HepG2 (cell line): ENCODE measurements around the gene CGREF1. TPM values are rescaled to one million over a fixed set of nuclear protein-coding genes. Genes with fewer than 3 reads are reported as not detected.

ENCODE experiments used
- CAMTA2 ChIP-seq: sonication (generic); formaldehyde crosslinking; IDR thresholded peaks from 2 replicates; pipeline ENCODE4 v1.4.0; 2020; ENCODE audit warnings: mild to moderate bottlenecking, missing genetic modification reagents, borderline replicate concordance
- CENPX ChIP-seq: sonication (generic); formaldehyde crosslinking; IDR thresholded peaks from 2 replicates; pipeline ENCODE4 v1.9.0; 2021; ENCODE audit warnings: mild to moderate bottlenecking, missing genetic modification reagents, moderate library complexity
- FOXA1 ChIP-seq, 2 experiments: fragments of 450-650 bp in 1 of 2; sonication (generic) in 1 of 2; formaldehyde crosslinking in 1 of 2; IDR thresholded peaks; 2 replicates each; pipeline versions ENCODE4 v1.4.0 to v1.6.1; 2016 to 2020; ENCODE audit warnings: missing genetic modification reagents in 1 of 2
- FOXC1 ChIP-seq: sonication (generic); formaldehyde crosslinking; IDR thresholded peaks from 2 replicates; pipeline ENCODE4 v1.8.0; 2022; ENCODE audit warnings: mild to moderate bottlenecking, missing genetic modification reagents, borderline replicate concordance
- IRF1 ChIP-seq: sonication (generic); formaldehyde crosslinking; IDR thresholded peaks from 2 replicates; pipeline ENCODE4 v1.4.0; 2020; ENCODE audit warnings: low read depth, mild to moderate bottlenecking, missing genetic modification reagents
- NPAS2 ChIP-seq: sonication (generic); formaldehyde crosslinking; IDR thresholded peaks from 2 replicates; pipeline ENCODE4 v1.8.0; 2022; ENCODE audit warnings: mild to moderate bottlenecking, missing genetic modification reagents, borderline replicate concordance
- RELA ChIP-seq: sonication (generic); formaldehyde crosslinking; IDR thresholded peaks from 2 replicates; pipeline ENCODE4 v1.4.0; 2020; ENCODE audit warnings: missing genetic modification reagents
- YEATS4 ChIP-seq: sonication (generic); formaldehyde crosslinking; IDR thresholded peaks from 2 replicates; pipeline ENCODE4 v1.4.0; 2020; ENCODE audit warnings: missing genetic modification reagents, borderline replicate concordance
- ZBTB10 ChIP-seq: sonication (generic); formaldehyde crosslinking; IDR thresholded peaks from 2 replicates; pipeline ENCODE4 v1.4.0; 2020; ENCODE audit warnings: missing genetic modification reagents, borderline replicate concordance
- ZBTB38 ChIP-seq: sonication (generic); formaldehyde crosslinking; IDR thresholded peaks from 2 replicates; pipeline ENCODE4 v1.5.1; 2020; ENCODE audit warnings: mild to moderate bottlenecking, missing genetic modification reagents
- ZNF256 ChIP-seq: sonication (generic); formaldehyde crosslinking; conservative IDR thresholded peaks from 2 replicates; pipeline ENCODE4 v1.4.0; 2020; ENCODE audit warnings: missing genetic modification reagents
- ZNF3 ChIP-seq: IDR thresholded peaks from 2 replicates; pipeline ENCODE4 v1.7.0; 2017; ENCODE audit warnings: inconsistent platforms
- ZNF30 ChIP-seq: sonication (generic); formaldehyde crosslinking; IDR thresholded peaks from 2 replicates; pipeline ENCODE4 v1.5.0; 2020; ENCODE audit warnings: mild to moderate bottlenecking, missing genetic modification reagents
- ZNF773 ChIP-seq: sonication (generic); formaldehyde crosslinking; IDR thresholded peaks from 2 replicates; pipeline ENCODE4 v1.4.0; 2020; ENCODE audit warnings: missing genetic modification reagents, borderline replicate concordance
- polyA plus RNA-seq, 8 experiments: library from polyadenylated mRNA; depleted of rRNA in 3 of 8; stranded (reverse) in 7 of 8; unstranded in 1 of 8; fragments of >200 nt; fragmentation: Illumina TruSeq in 4 of 8; extraction: Trizol in 4 of 8; gene quantifications; 2 replicates each; pipeline versions ENCODE4 v1.2.1 to v1.2.3, GENCODE V29; 2011 to 2016; ENCODE audit warnings: low read depth in 4 of 8, missing spikeins in 1 of 8, mixed read lengths in 1 of 8; ENCODE audit not compliant: insufficient read depth in 1 of 8
- total RNA-seq, 5 experiments: library from RNA; depleted of rRNA; stranded (reverse); fragments of >200 nt; fragmentation: Illumina TruSeq; extraction: Trizol; gene quantifications; 2 replicates each; pipeline ENCODE4 v1.2.3, GENCODE V29; 2016; ENCODE audit warnings: low read depth in 1 of 5
- TF ChIP-seq, protein P1 (sequence below): sonication (generic); formaldehyde crosslinking; IDR thresholded peaks from 2 replicates; pipeline ENCODE4 v1.8.0; 2022; ENCODE audit warnings: mild to moderate bottlenecking, missing genetic modification reagents; ENCODE audit not compliant: insufficient replicate concordance
- TF ChIP-seq, protein P2 (sequence below): sonication (generic); formaldehyde crosslinking; IDR thresholded peaks from 2 replicates; pipeline ENCODE4 v1.8.0; 2022; ENCODE audit warnings: low read depth, missing genetic modification reagents
- TF ChIP-seq, protein P3 (sequence below): sonication (generic); formaldehyde crosslinking; conservative IDR thresholded peaks from 2 replicates; pipeline ENCODE4 v1.8.0; 2022; ENCODE audit warnings: mild to moderate bottlenecking, moderate library complexity, missing genetic modification reagents
- TF ChIP-seq, protein P4 (sequence below): IDR thresholded peaks from 2 replicates; pipeline ENCODE4 v1.6.1; 2012; ENCODE audit warnings: low read length, improper control_type of control experiment

CGREF1 gene
- total and polyA plus RNA-seq, 2 of the 13 experiments (the other 11 are each of a cell fraction or from before 2014, with no cell fraction given), result 13.9 to 23.4 TPM

DNA sequence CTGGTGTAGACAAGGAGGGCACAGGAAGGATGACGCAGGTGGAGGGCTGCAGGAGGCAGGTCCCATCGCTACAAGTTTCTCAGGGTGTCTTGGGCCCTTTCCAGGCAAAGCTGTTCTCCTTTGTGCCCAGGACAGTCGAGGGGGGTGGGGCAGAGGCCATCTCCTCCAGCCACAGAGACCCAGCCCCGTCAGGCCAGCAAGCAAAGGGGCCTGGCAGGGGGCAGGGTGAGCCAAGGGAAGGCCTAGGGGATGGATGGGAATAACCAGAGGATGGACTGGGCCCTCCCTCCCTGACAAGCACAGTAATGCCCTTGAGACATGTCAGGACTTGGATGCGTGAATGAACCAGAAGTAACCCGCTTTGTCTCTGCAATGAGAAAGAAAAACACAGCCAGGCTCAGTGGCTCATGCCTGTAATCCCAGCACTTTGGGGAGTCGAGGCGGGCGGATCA is 36.2 kb upstream of the CGREF1 start (continued):
- TF ChIP-seq ZNF3 (CRISPR knock-in tag) (no peak), ZBTB38 (CRISPR knock-in tag) (peak; percentile 78), ZNF30 (CRISPR knock-in tag) (no peak), FOXC1 (CRISPR knock-in tag) (no peak), ZNF773 (CRISPR knock-in tag) (no peak), YEATS4 (CRISPR knock-in tag) (no peak), CENPX (CRISPR knock-in tag) (no peak), FOXA1 (IDR thresholded peaks at IDR 0.05) (no peak), FOXA1 (CRISPR knock-in tag; IDR thresholded peaks at IDR 0.05) (no peak), ZNF256 (CRISPR knock-in tag) (no peak), NPAS2 (CRISPR knock-in tag) (no peak), RELA (CRISPR knock-in tag) (no peak), ZBTB10 (CRISPR knock-in tag) (no peak), CAMTA2 (CRISPR knock-in tag) (no peak), IRF1 (CRISPR knock-in tag) (no peak)
- TF ChIP-seq, protein P1, sequence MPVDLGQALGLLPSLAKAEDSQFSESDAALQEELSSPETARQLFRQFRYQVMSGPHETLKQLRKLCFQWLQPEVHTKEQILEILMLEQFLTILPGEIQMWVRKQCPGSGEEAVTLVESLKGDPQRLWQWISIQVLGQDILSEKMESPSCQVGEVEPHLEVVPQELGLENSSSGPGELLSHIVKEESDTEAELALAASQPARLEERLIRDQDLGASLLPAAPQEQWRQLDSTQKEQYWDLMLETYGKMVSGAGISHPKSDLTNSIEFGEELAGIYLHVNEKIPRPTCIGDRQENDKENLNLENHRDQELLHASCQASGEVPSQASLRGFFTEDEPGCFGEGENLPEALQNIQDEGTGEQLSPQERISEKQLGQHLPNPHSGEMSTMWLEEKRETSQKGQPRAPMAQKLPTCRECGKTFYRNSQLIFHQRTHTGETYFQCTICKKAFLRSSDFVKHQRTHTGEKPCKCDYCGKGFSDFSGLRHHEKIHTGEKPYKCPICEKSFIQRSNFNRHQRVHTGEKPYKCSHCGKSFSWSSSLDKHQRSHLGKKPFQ (CRISPR knock-in tag), result no peak
- TF ChIP-seq, protein P2, sequence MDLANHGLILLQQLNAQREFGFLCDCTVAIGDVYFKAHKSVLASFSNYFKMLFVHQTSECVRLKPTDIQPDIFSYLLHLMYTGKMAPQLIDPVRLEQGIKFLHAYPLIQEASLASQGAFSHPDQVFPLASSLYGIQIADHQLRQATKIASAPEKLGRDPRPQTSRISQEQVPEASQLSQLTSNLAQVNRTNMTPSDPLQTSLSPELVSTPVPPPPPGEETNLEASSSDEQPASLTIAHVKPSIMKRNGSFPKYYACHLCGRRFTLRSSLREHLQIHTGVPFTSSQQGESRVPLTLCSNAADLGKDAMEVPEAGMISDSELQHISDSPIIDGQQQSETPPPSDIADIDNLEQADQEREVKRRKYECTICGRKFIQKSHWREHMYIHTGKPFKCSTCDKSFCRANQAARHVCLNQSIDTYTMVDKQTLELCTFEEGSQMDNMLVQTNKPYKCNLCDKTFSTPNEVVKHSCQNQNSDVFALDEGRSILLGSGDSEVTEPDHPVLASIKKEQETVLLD (CRISPR knock-in tag), result no peak
- TF ChIP-seq, protein P3, sequence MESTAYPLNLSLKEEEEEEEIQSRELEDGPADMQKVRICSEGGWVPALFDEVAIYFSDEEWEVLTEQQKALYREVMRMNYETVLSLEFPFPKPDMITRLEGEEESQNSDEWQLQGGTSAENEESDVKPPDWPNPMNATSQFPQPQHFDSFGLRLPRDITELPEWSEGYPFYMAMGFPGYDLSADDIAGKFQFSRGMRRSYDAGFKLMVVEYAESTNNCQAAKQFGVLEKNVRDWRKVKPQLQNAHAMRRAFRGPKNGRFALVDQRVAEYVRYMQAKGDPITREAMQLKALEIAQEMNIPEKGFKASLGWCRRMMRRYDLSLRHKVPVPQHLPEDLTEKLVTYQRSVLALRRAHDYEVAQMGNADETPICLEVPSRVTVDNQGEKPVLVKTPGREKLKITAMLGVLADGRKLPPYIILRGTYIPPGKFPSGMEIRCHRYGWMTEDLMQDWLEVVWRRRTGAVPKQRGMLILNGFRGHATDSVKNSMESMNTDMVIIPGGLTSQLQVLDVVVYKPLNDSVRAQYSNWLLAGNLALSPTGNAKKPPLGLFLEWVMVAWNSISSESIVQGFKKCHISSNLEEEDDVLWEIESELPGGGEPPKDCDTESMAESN (CRISPR knock-in tag), result no peak
- TF ChIP-seq, protein P4, sequence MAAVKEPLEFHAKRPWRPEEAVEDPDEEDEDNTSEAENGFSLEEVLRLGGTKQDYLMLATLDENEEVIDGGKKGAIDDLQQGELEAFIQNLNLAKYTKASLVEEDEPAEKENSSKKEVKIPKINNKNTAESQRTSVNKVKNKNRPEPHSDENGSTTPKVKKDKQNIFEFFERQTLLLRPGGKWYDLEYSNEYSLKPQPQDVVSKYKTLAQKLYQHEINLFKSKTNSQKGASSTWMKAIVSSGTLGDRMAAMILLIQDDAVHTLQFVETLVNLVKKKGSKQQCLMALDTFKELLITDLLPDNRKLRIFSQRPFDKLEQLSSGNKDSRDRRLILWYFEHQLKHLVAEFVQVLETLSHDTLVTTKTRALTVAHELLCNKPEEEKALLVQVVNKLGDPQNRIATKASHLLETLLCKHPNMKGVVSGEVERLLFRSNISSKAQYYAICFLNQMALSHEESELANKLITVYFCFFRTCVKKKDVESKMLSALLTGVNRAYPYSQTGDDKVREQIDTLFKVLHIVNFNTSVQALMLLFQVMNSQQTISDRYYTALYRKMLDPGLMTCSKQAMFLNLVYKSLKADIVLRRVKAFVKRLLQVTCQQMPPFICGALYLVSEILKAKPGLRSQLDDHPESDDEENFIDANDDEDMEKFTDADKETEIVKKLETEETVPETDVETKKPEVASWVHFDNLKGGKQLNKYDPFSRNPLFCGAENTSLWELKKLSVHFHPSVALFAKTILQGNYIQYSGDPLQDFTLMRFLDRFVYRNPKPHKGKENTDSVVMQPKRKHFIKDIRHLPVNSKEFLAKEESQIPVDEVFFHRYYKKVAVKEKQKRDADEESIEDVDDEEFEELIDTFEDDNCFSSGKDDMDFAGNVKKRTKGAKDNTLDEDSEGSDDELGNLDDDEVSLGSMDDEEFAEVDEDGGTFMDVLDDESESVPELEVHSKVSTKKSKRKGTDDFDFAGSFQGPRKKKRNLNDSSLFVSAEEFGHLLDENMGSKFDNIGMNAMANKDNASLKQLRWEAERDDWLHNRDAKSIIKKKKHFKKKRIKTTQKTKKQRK, result no peak
